Posterior cingulate gyrus (tissue), 11 donors: ENCODE results near the gene SUGCT.

Experiments used
- DNase-seq, 10 donors: peaks; one replicate each; pipeline versions ENCODE4 v3.0.0 to v3.0.0-alpha.2; 2020 to 2021; ENCODE audit warnings: mixed read lengths in 3 of 10
- intact Hi-C: fragments of 100-400 bp; cut with DNase I; formaldehyde crosslinking; loops from one replicate; pipeline ENCODE4 v1.15.1; 2023

SUGCT gene

GRCh38 chr7:40500219-40500618 is 365.4 kb downstream of the SUGCT start:
- intact Hi-C loops: no loop called here
- no peak for DNase-seq

DNA sequence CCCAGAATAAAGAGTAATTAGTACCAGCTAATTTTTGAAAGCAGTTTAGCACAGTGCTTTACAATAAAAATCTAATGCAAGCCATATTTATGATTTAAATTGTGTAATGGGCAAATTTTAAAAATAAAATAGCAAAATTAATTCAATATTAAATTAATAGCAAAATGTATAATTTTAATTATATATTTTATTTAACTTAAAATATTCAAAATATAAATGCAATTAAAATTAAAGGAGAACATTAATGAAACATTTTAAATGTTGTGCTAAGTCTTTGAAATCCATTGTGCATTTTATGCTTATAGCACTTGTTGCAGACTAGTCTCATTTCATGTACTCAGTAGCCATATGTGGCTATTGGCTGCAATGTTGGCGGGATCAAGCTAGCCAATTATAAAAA is 367.6 kb downstream of the SUGCT start:
- DNase-seq: no peak
- intact Hi-C loops: no loop called here

GRCh38 chr7:40506158-40506557 is 371.4 kb downstream of the SUGCT start:
- intact Hi-C loops: no loop called here
- DNase-seq: no peak

GRCh38 chr7:40507166-40507565 is 372.4 kb downstream of the SUGCT start:
- DNase-seq: no peak
- intact Hi-C loops: no loop called here

GRCh38 chr7:40509287-40509996 is 374.6 kb downstream of the SUGCT start:
- intact Hi-C loops: no loop called here
- DNase-seq: no peak

DNA sequence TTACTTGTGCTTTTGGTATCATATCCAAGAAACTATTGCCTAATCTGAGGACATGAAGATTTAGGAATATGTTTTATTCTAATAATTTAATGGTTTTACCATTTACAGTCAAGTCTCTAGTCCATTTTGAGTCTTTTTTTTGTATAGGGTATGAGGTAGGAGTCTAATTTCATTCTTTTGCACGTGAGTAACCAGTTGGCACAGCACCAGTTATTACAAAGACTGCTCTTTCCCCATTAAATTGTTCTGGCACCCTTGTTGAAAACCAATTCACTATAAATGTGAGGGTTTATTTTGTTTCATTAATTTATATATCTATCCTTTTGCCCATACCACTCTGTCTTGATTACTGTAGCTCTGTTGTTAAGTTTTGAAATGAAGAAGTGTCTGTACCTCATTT is 381.6 kb downstream of the SUGCT start:
- DNase-seq: no peak
- intact Hi-C loops: no loop called here

GRCh38 chr7:40519009-40519408 is 384.2 kb downstream of the SUGCT start:
- intact Hi-C loops: no loop called here
- DNase-seq: no peak

GRCh38 chr7:40520986-40521738 is 386.4 kb downstream of the SUGCT start:
- intact Hi-C loops: no loop called here

GRCh38 chr7:40525764-40526163 is 391.0 kb downstream of the SUGCT start:
- intact Hi-C loops: no loop called here
- no peak for DNase-seq

More at GRCh38 chr7:40520986-40521738, 386.4 kb downstream of the SUGCT start:
- DNase-seq: no peak

- intact Hi-C loops: no loop called here
- DNase-seq: no peak
Observed at GRCh38 chr7:40526951-40527715, 392.3 kb downstream of the SUGCT start.

DNA sequence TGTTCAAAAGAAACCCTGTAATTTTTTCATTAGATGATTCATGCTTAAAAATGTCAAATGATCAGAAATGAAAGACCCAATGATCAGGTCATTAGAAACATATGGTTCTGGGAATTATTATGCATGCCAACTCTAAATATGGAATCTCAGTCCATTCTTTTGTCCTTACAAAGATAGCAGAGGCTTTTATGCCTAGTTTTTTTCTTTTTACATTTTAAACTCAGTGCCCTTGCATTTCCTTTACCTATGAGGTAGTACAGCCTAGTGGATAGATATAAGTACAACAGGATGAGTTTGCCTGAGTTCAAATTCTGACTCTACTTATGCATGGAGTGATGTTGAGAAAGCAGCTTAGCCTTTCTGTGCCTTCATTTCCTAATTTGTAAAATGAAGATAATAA is 392.9 kb downstream of the SUGCT start:
- DNase-seq: no peak
- intact Hi-C loops: no loop called here

GRCh38 chr7:40530292-40530691 is 395.5 kb downstream of the SUGCT start:
- intact Hi-C loops: no loop called here
- DNase-seq: no peak

DNA sequence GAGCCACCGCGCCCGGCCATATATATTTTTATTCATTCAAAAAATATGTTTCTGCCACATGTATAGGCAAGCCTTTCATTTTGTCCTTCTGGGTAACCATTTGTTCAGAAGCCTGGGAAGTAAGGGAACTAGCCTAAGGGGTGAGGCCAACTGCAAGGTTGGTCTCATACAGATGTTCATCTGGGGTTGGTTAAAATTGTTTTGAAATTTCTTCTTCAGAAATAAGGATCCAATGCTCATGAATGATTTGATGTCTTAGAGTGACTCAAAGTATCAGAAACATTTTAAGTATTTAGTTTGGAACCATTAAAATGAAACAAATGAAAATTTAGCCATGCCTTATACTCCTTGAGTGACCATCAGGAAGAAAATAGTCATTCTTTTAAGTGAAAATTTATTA is 397.2 kb downstream of the SUGCT start:
- intact Hi-C loops: no loop called here
- no peak for DNase-seq

DNA sequence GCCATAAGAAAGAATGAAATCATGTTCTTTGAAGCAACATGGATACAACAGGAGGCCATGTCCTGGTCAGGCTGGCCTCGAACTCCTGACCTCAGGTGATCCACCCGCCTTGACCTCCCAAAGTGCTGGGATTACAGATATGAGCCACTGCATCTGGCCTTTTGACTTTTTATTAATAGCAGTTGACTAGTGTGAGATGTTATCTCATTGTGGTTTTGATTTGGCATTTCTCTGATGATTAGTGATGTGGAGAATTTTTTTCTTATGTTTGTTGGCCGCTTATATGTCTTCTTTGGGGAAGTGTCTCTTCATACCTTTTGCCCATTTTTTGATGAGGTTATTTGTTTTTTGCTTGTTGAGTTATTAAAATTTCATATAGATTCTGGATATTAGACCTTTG is 400.9 kb downstream of the SUGCT start:
- DNase-seq: no peak

GRCh38 chr7:40536421-40536820 is 401.6 kb downstream of the SUGCT start:
- DNase-seq: no peak
- intact Hi-C loops: no loop called here

More for the DNA sequence above, 400.9 kb downstream of the SUGCT start:
- intact Hi-C loops: no loop called here

DNA sequence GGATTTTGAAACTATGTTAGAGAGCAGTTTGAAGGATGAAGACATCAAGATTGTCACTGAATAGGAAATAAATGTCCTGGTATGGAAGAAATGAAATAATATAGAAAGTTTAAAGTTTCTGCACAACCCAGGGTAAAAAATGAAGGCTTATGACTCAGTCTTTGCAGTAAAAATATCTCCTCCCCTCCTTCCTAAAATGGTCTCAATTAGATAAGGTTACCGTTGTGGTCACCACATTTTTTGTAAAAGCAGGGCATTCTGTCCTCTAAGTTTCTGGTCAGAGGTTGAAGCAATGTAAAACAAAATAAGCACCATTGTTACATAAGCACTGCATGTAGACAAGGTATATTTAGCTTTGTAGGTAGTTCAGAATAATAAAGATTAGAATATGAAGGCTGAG is 403.5 kb downstream of the SUGCT start:
- intact Hi-C loops: no loop called here
- DNase-seq: no peak

- intact Hi-C loops: no loop called here
- DNase-seq: no peak
Observed at GRCh38 chr7:40541336-40541735, 406.5 kb downstream of the SUGCT start.

GRCh38 chr7:40542982-40543741 is 408.4 kb downstream of the SUGCT start:
- DNase-seq: no peak
- intact Hi-C loops: no loop called here

DNA sequence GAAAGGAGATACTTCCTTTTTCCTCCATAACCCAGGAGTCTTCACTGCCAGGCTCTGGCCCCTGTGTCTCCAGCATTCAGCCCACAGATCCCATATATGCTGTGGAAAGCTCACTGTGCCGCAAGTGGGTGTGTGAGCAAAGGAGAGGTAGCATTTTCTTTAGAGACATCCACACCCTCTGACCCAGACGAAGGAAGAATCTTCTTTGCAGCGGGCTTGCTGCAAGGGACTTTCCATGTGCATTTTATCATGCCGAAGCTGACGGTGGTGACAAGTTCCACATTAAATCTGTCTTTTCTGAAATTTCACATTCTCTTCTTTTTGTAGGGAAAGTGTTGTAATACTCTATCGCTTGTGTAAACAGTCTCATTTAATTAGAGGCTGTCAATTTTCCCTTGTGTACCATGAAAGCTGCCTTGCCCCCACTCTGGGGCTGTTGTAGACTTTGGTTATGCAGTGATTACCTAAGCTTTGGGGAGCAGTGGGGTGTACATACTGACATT is 409.5 kb downstream of the SUGCT start:
- intact Hi-C loops: no loop called here
- DNase-seq: no peak

- no peak for DNase-seq
- intact Hi-C loops: no loop called here
Observed at GRCh38 chr7:40544871-40545303, 410.1 kb downstream of the SUGCT start.
